ENCODE data around the gene EPN3.
A peak's percentile ranks its signal among the peaks of the same experiment; 100 is the strongest.

The EPN3 gene

GRCh38 chr17:50579399-50579798 is 46.9 kb downstream of the EPN3 start:
- ChIA-PET CTCF (no interaction called here), POLR2A (interaction anchor here (1.0 kb wide), 1 partner anchor 9 kb away, joined by 3 read pairs; no protein-coding TSS in a partner anchor)
- TF ChIP-seq FOXK2 (IDR thresholded peaks at IDR 0.05) (no peak), ELF4 (IDR thresholded peaks at IDR 0.05) (no peak), HDGF (IDR thresholded peaks at IDR 0.05; ENCODE audit: borderline replicate concordance) (no peak), FOXM1 (IDR thresholded peaks at IDR 0.05; ENCODE audit: borderline replicate concordance) (no peak)
- no peak for DNase-seq (ENCODE audit: extremely low spot score)

- ChIA-PET POLR2A (no interaction called here), CTCF (no interaction called here)
- TF ChIP-seq LEF1 (IDR thresholded peaks at IDR 0.05; ENCODE audit: borderline replicate concordance) (no peak), ARNT (IDR thresholded peaks at IDR 0.05) (no peak), FOXA1 (IDR thresholded peaks at IDR 0.05) (no peak), FOXK2 (IDR thresholded peaks at IDR 0.05) (no peak)
Measured at GRCh38 chr17:50580646-50581045, 48.1 kb downstream of the EPN3 start.

GRCh38 chr17:50581316-50581715 is 48.8 kb downstream of the EPN3 start:
- TF ChIP-seq FOXM1 (IDR thresholded peaks at IDR 0.05; ENCODE audit: borderline replicate concordance) (no peak), PKNOX1 (IDR thresholded peaks at IDR 0.05) (no peak), ARNT (IDR thresholded peaks at IDR 0.05) (no peak), LEF1 (IDR thresholded peaks at IDR 0.05; ENCODE audit: borderline replicate concordance) (no peak), SP1 (IDR thresholded peaks at IDR 0.05) (no peak), NFRKB (IDR thresholded peaks at IDR 0.05) (no peak), TARDBP (IDR thresholded peaks at IDR 0.05) (no peak), SUZ12 (IDR thresholded peaks at IDR 0.05) (no peak), FOXA1 (IDR thresholded peaks at IDR 0.05) (no peak), FOXK2 (IDR thresholded peaks at IDR 0.05) (no peak), ELF4 (IDR thresholded peaks at IDR 0.05) (no peak), ZNF384 (IDR thresholded peaks at IDR 0.05) (no peak), CTBP1 (IDR thresholded peaks at IDR 0.05; ENCODE audit: borderline replicate concordance) (no peak), HDGF (IDR thresholded peaks at IDR 0.05; ENCODE audit: borderline replicate concordance) (no peak), BHLHE40 (IDR thresholded peaks at IDR 0.05; ENCODE audit: borderline replicate concordance) (no peak), L3MBTL2 (conservative IDR thresholded peaks at IDR 0.05) (no peak)
- ChIA-PET CTCF (no interaction called here), POLR2A (no interaction called here)
- no peak for DNase-seq (ENCODE audit: extremely low spot score)

More at GRCh38 chr17:50580646-50581045, 48.1 kb downstream of the EPN3 start:
- DNase-seq (ENCODE audit: extremely low spot score): no peak

- ChIA-PET CTCF (no interaction called here), POLR2A (no interaction called here)
- DNase-seq (ENCODE audit: extremely low spot score): no peak
- TF ChIP-seq HDGF (IDR thresholded peaks at IDR 0.05; ENCODE audit: borderline replicate concordance) (no peak), LEF1 (IDR thresholded peaks at IDR 0.05; ENCODE audit: borderline replicate concordance) (no peak), FOXK2 (IDR thresholded peaks at IDR 0.05) (no peak), BHLHE40 (IDR thresholded peaks at IDR 0.05; ENCODE audit: borderline replicate concordance) (no peak), ELF4 (IDR thresholded peaks at IDR 0.05) (no peak), L3MBTL2 (conservative IDR thresholded peaks at IDR 0.05) (no peak), SP1 (IDR thresholded peaks at IDR 0.05) (no peak), FOXM1 (IDR thresholded peaks at IDR 0.05; ENCODE audit: borderline replicate concordance) (no peak), PKNOX1 (IDR thresholded peaks at IDR 0.05) (no peak), SUZ12 (IDR thresholded peaks at IDR 0.05) (no peak)
Measured at GRCh38 chr17:50582741-50583140, 50.2 kb downstream of the EPN3 start.

- TF ChIP-seq FOXA1 (IDR thresholded peaks at IDR 0.05): no peak
- TF ChIP-seq PKNOX1 (IDR thresholded peaks at IDR 0.05): peak; percentile 81
- TF ChIP-seq LEF1 (IDR thresholded peaks at IDR 0.05; ENCODE audit: borderline replicate concordance): no peak
- TF ChIP-seq L3MBTL2 (conservative IDR thresholded peaks at IDR 0.05): no peak
- no peak for TF ChIP-seq FOXK2 (IDR thresholded peaks at IDR 0.05)
- TF ChIP-seq ZNF384 (IDR thresholded peaks at IDR 0.05): no peak
- no peak for TF ChIP-seq TARDBP (IDR thresholded peaks at IDR 0.05)
- TF ChIP-seq ELF4 (IDR thresholded peaks at IDR 0.05): no peak
- ChIA-PET CTCF (no interaction called here), POLR2A (interaction anchor here (1.2 kb wide), 1 partner anchor 15 kb away, joined by 3 read pairs; no protein-coding TSS in a partner anchor)
- DNase-seq (ENCODE audit: extremely low spot score): peak; percentile 25
Measured at GRCh38 chr17:50583641-50584040, 51.1 kb downstream of the EPN3 start.

- ChIA-PET POLR2A (interaction anchor here (1.2 kb wide), 1 partner anchor 15 kb away, joined by 3 read pairs; no protein-coding TSS in a partner anchor), CTCF (no interaction called here)
- no peak for TF ChIP-seq TARDBP (IDR thresholded peaks at IDR 0.05)
- no peak for TF ChIP-seq FOXM1 (IDR thresholded peaks at IDR 0.05; ENCODE audit: borderline replicate concordance)
- no peak for TF ChIP-seq FOXK2 (IDR thresholded peaks at IDR 0.05)
- no peak for TF ChIP-seq LEF1 (IDR thresholded peaks at IDR 0.05; ENCODE audit: borderline replicate concordance)
- no peak for TF ChIP-seq ARNT (IDR thresholded peaks at IDR 0.05)
- TF ChIP-seq SUZ12 (IDR thresholded peaks at IDR 0.05): no peak
- no peak for TF ChIP-seq PKNOX1 (IDR thresholded peaks at IDR 0.05)
- TF ChIP-seq HDGF (IDR thresholded peaks at IDR 0.05; ENCODE audit: borderline replicate concordance): no peak
- no peak for TF ChIP-seq ZNF384 (IDR thresholded peaks at IDR 0.05)
- no peak for TF ChIP-seq L3MBTL2 (conservative IDR thresholded peaks at IDR 0.05)
- no peak for TF ChIP-seq BHLHE40 (IDR thresholded peaks at IDR 0.05; ENCODE audit: borderline replicate concordance)
- no peak for TF ChIP-seq CTBP1 (IDR thresholded peaks at IDR 0.05; ENCODE audit: borderline replicate concordance)
- TF ChIP-seq NFRKB (IDR thresholded peaks at IDR 0.05): no peak
- no peak for TF ChIP-seq FOXA1 (IDR thresholded peaks at IDR 0.05)
- TF ChIP-seq ELF4 (IDR thresholded peaks at IDR 0.05): no peak
- DNase-seq (ENCODE audit: extremely low spot score): no peak
Measured at GRCh38 chr17:50584116-50584515, 51.6 kb downstream of the EPN3 start.

Measured in HEK293T (cell line).